ENCODE results near the gene RFX1.
"Not testable (repeated sequence)": the region's sequence is repeated elsewhere in the genome, so short reads cannot be mapped to it uniquely, and the experiment has no call there.

The RFX1 gene

DNA sequence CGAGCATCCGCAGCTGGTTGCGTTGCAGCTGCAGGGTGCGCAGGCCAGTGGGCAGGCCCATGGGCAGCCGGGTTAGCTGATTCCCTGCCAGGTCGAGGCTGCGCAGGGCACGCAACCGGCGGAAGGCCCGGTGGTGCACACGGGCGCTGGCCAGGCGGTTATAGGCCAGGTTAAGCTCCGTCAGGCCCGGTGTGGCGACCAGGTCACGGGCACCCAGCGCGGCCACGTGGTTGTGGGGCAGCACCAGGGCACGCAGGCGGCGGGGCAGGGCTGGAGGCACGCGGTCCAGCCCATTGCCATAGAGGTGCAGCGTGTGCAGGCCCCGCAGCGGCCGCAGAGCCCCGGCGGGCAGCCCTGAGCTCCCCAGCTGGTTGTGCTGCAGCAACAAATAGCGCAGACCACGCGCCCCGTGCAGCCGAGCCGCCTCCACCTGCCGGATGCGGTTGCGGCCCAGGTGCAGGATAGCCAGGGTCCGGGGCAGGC lies 73.2 kb downstream of the RFX1 start:
- FAIRE-seq = no peak

DNA sequence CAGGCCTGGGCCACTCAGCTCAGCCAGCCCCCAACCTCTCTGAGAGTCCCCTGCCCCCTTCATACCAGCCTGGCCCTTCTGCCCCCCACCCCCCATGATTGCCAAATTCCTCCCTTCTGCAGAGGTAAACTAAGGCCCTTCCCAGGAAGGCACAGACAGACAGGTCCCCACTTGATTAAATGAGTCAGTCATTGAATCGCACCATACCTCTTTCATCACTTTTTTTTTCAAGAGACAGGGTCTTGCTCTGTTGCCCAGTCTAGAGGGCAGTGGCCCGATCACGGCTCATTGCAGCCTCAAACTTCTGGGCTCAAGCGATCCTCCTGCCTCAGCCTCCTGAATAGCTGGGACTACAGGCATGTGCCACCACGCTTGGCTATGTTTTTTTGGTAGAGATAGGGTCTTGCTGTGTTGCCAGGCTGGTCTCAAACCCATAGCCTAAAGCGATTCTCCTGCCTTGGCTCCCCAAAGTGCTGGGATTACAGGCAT lies 73.9 kb downstream of the RFX1 start:
- FAIRE-seq = no peak

- no peak for FAIRE-seq
These were observed 74.5 kb downstream of the RFX1 start for GRCh38 chr19:13931391-13932148.

GRCh38 chr19:13930402-13930801 lies 75.7 kb downstream of the RFX1 start:
- FAIRE-seq = no peak

GRCh38 chr19:13929956-13930355 lies 76.2 kb downstream of the RFX1 start:
- FAIRE-seq = no peak

- no peak for FAIRE-seq
These were observed 76.8 kb downstream of the RFX1 start for GRCh38 chr19:13929340-13929739.

DNA sequence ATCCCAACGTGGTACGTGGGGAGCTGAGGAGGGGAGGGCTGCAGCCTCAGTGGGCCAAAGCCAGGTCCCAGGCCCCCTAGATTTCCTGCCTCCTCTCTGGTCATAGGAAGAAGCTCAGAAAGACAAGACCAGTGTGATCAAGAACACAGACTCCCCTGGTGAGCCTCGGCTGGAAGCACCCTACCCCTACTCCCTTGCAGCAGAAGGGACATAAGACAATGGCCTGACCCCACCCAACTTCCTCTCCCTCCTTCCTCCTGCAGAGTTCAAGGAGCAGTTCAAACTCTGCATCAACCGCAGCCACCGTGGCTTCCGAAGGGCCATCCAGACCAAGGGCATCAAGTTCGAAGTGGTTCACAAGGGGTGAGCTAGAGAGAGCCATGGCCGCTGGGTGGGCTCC lies 79.4 kb downstream of the RFX1 start:
- no peak for FAIRE-seq

DNA sequence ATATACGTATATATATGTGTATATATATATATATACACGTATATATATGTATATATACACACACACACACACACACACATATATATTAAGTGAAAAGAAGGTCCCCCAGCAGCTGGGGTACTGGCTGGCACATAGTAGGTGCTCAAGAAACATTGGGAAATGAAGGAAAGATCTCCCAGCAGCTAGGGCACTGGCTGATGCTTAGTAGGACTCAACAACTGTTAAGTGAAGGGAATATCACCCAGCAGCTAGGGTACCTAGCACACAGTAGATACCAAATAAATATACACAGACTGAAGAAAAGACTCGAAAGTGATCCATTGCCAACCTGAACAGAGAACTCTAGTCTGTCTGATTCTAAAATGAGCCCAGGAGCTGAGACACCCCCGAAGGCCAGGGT lies 80.1 kb downstream of the RFX1 start:
- no peak for FAIRE-seq

DNA sequence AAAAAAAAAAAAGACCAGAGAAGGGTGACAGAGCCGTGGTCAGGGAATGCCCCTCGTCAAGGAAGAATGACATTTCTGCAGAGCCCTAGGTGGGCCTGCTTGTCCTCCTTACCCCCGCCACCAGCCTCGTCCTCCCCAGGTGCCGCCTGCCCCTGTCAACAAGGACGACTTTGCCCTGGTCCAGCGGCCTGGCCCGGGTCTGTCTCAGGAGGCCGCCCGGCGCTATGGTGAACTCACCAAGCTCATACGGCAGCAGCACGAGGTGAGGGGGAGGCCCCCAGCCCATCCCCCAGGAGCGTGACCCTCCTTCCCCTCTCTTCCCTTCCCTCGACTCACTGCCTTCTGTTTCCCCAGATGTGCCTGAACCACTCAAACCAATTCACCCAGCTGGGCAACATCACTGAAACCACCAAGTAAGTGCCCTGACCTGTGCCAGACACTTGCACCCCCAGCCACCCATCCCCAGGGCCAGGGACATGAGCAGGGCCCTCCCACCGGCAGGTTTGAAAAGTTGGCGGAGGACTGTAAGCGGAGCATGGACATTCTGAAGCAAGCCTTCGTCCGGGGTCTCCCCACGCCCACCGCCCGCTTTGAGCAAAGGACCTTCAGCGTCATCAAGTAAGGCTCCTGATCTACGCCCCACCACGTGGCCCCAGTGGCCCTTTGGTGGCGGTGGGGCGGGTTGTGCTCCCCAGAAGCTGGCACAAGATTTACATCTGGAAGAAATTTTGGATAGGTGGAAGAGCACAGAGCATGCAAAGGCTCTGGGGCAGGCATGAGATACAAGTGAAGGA lies 82.7 kb downstream of the RFX1 start:
- FAIRE-seq = no peak

DNA sequence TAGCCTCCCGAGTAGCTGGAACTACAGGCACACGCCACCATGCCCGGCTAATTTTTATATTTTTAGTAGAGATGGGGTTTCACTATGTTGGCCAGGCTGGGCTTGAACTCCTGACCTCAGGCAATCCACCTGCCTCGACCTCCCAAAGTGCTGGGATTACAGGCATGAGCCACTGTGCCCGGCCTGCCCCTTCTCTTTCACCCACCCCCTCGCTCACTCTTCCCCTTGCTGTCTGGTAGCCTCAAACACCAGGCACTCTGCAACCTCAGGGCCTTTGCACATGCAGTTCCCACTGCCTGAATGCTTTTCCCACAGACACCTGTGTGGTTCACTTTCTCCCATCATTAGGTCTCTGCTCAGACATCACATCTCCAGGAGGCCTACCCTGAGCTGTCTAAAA lies 84.0 kb downstream of the RFX1 start:
- not testable (repeated sequence) for FAIRE-seq

GRCh38 chr19:13920940-13921747 lies 85.0 kb downstream of the RFX1 start:
- FAIRE-seq = no peak

DNA sequence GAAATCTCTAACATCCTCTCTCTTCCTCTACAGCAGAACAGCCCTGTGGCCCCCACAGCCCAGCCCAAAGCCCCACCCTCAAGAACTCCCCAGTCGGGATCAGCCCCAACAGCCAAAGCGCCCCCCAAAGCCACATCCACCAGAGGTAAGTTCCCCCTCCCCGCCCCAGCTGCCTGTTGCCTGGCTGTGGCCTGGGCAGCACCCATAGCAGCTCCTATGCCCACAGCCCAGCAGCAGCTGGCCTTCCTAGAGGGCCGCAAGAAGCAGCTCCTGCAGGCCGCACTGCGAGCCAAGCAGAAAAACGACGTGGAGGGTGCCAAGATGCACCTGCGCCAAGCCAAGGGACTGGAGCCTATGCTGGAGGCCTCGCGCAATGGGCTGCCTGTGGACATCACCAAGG lies 85.6 kb downstream of the RFX1 start:
- FAIRE-seq = no peak

DNA sequence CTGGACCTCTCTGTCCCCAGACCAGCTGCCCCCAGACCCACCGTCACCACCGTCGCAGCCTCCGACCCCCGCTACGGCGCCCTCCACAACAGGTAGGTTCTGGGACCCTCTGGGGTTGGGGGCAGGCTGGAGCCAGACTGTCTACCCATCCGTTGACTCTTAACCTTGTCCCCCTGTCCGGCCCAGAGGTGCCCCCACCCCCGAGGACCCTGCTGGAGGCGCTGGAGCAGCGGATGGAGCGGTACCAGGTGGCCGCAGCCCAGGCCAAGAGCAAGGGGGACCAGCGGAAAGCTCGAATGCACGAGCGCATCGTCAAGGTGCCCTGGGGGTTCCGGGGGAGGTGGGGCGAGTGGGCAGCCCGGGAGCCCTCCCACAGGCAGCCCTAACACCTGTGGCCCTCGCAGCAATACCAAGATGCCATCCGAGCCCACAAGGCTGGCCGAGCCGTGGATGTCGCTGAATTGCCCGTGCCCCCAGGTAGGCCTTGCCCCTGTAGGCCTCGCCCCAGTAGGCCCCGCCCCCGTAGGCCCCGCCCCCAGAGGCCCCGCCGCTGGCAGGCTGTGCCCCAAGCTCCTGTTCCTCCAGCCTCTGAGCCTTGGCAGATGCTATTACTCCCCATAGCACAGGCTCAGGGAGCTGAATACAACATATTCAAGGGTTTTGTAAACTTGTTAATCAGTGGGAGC lies 87.3 kb downstream of the RFX1 start:
- no peak for FAIRE-seq

DNA sequence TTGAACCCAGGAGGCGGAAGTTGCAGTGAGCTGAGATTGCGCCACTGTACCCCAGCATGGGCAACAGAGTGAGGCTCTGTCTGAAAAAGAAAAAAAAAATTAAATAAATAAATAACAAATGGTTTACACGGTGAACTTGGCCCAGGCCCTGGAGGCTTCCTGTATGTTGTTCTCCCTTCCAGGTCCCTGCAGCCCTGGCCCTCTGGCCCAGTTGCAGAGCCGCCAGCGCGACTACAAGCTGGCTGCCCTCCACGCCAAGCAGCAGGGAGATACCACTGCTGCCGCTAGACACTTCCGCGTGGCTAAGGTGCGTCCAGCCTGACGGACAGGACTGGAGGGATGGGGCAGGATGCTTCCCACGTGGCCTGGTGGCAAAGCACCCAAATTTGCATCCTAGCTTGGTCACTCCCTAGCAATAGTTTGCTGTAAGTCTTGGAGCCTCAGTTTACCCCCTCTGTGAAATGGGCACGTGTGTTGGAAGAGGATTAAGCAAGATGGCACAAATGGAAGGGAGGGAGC lies 88.2 kb downstream of the RFX1 start:
- no peak for FAIRE-seq

GRCh38 chr19:13914777-13915176 lies 91.3 kb downstream of the RFX1 start:
- FAIRE-seq = no peak

- no peak for FAIRE-seq
These were observed 92.8 kb downstream of the RFX1 start for GRCh38 chr19:13913352-13913751.
